B cell (primary cell): ENCODE results near the gene ZNF831.

Experiments
- EZH2 ChIP-seq: IDR thresholded peaks from 2 replicates; pipeline ENCODE4 v1.6.1; 2012; ENCODE audit warnings: borderline replicate concordance, low read depth, mild to moderate bottlenecking, moderate library complexity, low read length; ENCODE audit not compliant: insufficient read depth, poor library complexity, severe bottlenecking
- TF ChIP-seq, protein P1 (sequence below): fragments of 200-600 bp; IDR thresholded peaks from one replicate; pipeline ENCODE4 v1.8.0; 2022; ENCODE audit warnings: antibody characterized with exemption, mild to moderate bottlenecking

GRCh38 chr20:59171986-59172385 lies 8.4 kb downstream of the ZNF831 start:
- TF ChIP-seq EZH2 = no peak
- TF ChIP-seq, protein P1, sequence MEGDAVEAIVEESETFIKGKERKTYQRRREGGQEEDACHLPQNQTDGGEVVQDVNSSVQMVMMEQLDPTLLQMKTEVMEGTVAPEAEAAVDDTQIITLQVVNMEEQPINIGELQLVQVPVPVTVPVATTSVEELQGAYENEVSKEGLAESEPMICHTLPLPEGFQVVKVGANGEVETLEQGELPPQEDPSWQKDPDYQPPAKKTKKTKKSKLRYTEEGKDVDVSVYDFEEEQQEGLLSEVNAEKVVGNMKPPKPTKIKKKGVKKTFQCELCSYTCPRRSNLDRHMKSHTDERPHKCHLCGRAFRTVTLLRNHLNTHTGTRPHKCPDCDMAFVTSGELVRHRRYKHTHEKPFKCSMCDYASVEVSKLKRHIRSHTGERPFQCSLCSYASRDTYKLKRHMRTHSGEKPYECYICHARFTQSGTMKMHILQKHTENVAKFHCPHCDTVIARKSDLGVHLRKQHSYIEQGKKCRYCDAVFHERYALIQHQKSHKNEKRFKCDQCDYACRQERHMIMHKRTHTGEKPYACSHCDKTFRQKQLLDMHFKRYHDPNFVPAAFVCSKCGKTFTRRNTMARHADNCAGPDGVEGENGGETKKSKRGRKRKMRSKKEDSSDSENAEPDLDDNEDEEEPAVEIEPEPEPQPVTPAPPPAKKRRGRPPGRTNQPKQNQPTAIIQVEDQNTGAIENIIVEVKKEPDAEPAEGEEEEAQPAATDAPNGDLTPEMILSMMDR = no peak
